Ishikawa (cell line): Measurements from ENCODE around the gene CXCL17.

Experiments
- CEBPB ChIP-seq: IDR thresholded peaks from 2 replicates; pipeline ENCODE4 v1.6.1; 2012
- NFIC ChIP-seq: IDR thresholded peaks from 2 replicates; pipeline ENCODE4 v1.6.1; 2012
- REST ChIP-seq: IDR thresholded peaks from 2 replicates; pipeline ENCODE4 v1.6.1; 2012; ENCODE audit warnings: low read depth, mild to moderate bottlenecking
- TEAD4 ChIP-seq: IDR thresholded peaks from 2 replicates; pipeline ENCODE4 v1.6.1; 2012

- TF ChIP-seq CEBPB (no peak), REST (no peak), TEAD4 (no peak), NFIC (no peak)
Observed at GRCh38 chr19:42402376-42403116, 40.2 kb downstream of the CXCL17 start.
